ENCODE measurements around the gene NRXN3.
A peak's percentile ranks its signal among the peaks of the same experiment; 100 is the strongest.

The NRXN3 gene

DNA sequence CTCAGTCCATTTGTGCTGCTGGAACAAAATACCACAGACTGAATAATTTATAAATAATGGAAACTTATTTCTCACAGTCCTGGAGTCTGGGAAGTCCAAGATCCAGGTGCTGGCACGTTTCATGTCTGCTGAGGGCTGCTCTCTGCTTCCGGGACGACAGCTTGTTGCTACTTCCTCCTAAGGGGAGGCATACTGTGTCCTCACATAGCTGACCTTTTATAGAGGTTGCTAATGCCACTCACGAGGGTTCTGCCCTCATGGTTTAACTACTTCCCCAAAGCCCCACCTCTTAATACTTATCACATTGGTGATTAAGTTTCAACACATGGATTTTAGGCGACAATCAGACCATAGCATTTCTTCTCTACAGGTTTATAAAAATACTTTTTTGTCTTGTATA lies 411.1 kb downstream of the NRXN3 start:
- DNase-seq (ENCODE audit: low read depth), result no peak
- no peak overlapping the region for H3K4me3 ChIP-seq (ENCODE audit: low read depth, low read length)
- TF ChIP-seq, protein P1, sequence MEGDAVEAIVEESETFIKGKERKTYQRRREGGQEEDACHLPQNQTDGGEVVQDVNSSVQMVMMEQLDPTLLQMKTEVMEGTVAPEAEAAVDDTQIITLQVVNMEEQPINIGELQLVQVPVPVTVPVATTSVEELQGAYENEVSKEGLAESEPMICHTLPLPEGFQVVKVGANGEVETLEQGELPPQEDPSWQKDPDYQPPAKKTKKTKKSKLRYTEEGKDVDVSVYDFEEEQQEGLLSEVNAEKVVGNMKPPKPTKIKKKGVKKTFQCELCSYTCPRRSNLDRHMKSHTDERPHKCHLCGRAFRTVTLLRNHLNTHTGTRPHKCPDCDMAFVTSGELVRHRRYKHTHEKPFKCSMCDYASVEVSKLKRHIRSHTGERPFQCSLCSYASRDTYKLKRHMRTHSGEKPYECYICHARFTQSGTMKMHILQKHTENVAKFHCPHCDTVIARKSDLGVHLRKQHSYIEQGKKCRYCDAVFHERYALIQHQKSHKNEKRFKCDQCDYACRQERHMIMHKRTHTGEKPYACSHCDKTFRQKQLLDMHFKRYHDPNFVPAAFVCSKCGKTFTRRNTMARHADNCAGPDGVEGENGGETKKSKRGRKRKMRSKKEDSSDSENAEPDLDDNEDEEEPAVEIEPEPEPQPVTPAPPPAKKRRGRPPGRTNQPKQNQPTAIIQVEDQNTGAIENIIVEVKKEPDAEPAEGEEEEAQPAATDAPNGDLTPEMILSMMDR (IDR thresholded peaks at IDR 0.05; ENCODE audit: low read depth, low read length, missing control alignments), result no peak
- in situ Hi-C loops (cut with HindIII; ENCODE audit: low sequenced_read_pairs), result no loop called here

DNA sequence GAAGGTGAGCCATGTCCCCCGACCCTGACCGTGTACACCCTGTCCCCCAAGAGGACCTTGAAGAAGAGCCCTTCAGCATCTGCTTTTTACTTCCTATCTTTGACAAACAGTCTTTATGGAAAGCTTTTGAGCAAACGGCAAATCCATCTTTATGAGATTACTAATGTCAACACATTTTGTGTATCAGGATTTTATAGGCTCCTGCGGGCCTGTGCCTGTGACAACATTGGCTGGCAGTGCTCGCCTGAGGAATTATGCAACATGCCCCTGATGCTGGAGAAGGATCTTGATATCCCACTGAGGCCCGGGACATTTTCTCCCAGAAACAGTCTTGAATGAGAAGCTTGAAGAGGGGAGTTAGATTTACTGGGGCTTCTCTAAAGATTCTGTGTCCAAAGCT lies 416.5 kb downstream of the NRXN3 start:
- in situ Hi-C loops (cut with HindIII; ENCODE audit: low sequenced_read_pairs), result no loop called here
- TF ChIP-seq, protein P1 (IDR thresholded peaks at IDR 0.05; ENCODE audit: low read depth, low read length, missing control alignments), result no peak
- DNase-seq (ENCODE audit: low read depth), result no peak

GRCh38 chr14:78588906-78589305 lies 418.7 kb downstream of the NRXN3 start:
- in situ Hi-C loops (cut with HindIII; ENCODE audit: low sequenced_read_pairs), result no loop called here
- no peak overlapping the region for H3K4me3 ChIP-seq (ENCODE audit: low read depth, low read length)
- TF ChIP-seq, protein P1 (IDR thresholded peaks at IDR 0.05; ENCODE audit: low read depth, low read length, missing control alignments), result no peak
- no peak for DNase-seq (ENCODE audit: low read depth)

More for the DNA sequence above, 416.5 kb downstream of the NRXN3 start:
- no peak overlapping the region for H3K4me3 ChIP-seq (ENCODE audit: low read depth, low read length)

- in situ Hi-C loops (cut with HindIII; ENCODE audit: low sequenced_read_pairs), result loop anchor here (5.0 kb wide), 1 partner anchor 100 kb away; no protein-coding TSS in a partner anchor
- no peak overlapping the region for H3K4me3 ChIP-seq (ENCODE audit: low read depth, low read length)
- TF ChIP-seq, protein P1 (IDR thresholded peaks at IDR 0.05; ENCODE audit: low read depth, low read length, missing control alignments), result no peak
- no peak for DNase-seq (ENCODE audit: low read depth)
Measured at GRCh38 chr14:78592616-78593219, 422.5 kb downstream of the NRXN3 start.

GRCh38 chr14:78593949-78594348 lies 423.8 kb downstream of the NRXN3 start:
- DNase-seq (ENCODE audit: low read depth), result no peak
- H3K4me3 ChIP-seq (ENCODE audit: low read depth, low read length), result no peak overlapping the region
- in situ Hi-C loops (cut with HindIII; ENCODE audit: low sequenced_read_pairs), result loop anchor here (5.0 kb wide), 1 partner anchor 98 kb away; no protein-coding TSS in a partner anchor
- TF ChIP-seq, protein P1 (IDR thresholded peaks at IDR 0.05; ENCODE audit: low read depth, low read length, missing control alignments), result no peak

- no peak for DNase-seq (ENCODE audit: low read depth)
- in situ Hi-C loops (cut with HindIII; ENCODE audit: low sequenced_read_pairs), result no loop called here
- TF ChIP-seq, protein P1 (IDR thresholded peaks at IDR 0.05; ENCODE audit: low read depth, low read length, missing control alignments), result peak; percentile 44
- H3K4me3 ChIP-seq (ENCODE audit: low read depth, low read length), result no peak overlapping the region
Measured at GRCh38 chr14:78595797-78596196, 425.6 kb downstream of the NRXN3 start.

All from astrocyte of the cerebellum (primary cell).